GM18517 (cell line): Measurements from ENCODE around the gene LRMDA.

Source experiments
- ATAC-seq: cut with Tn5 transposase; IDR thresholded peaks from one replicate; pipeline ENCODE4 v1.9.1; 2021; ENCODE audit warnings: mild to moderate bottlenecking, moderate library complexity; ENCODE audit not compliant: unreplicated experiment

Gene LRMDA

GRCh38 chr10:75470901-75471300, 39.5 kb downstream of the LRMDA start:
- no peak for ATAC-seq

- no peak for ATAC-seq
Measured at GRCh38 chr10:75472685-75473084, 41.3 kb downstream of the LRMDA start.

GRCh38 chr10:75474106-75474505, 42.7 kb downstream of the LRMDA start:
- no peak for ATAC-seq

- ATAC-seq, result no peak
Measured at GRCh38 chr10:75475460-75476182, 44.2 kb downstream of the LRMDA start.

GRCh38 chr10:75476569-75476968, 45.1 kb downstream of the LRMDA start:
- ATAC-seq, result no peak

- ATAC-seq, result no peak
Measured at GRCh38 chr10:75476985-75477384, 45.6 kb downstream of the LRMDA start.

GRCh38 chr10:75477680-75478079, 46.3 kb downstream of the LRMDA start:
- no peak for ATAC-seq

- ATAC-seq, result no peak
Measured at GRCh38 chr10:75480374-75480773, 49.0 kb downstream of the LRMDA start.

- no peak for ATAC-seq
Measured at GRCh38 chr10:75483188-75483587, 51.8 kb downstream of the LRMDA start.

GRCh38 chr10:75484717-75485116, 53.3 kb downstream of the LRMDA start:
- ATAC-seq, result no peak

- ATAC-seq, result no peak
Measured at GRCh38 chr10:75486591-75486990, 55.2 kb downstream of the LRMDA start.

GRCh38 chr10:75487087-75487754, 55.8 kb downstream of the LRMDA start:
- ATAC-seq, result peak; percentile 72

- no peak for ATAC-seq
Measured at GRCh38 chr10:75487755-75488125, 56.3 kb downstream of the LRMDA start.

GRCh38 chr10:75492173-75492925, 60.9 kb downstream of the LRMDA start:
- no peak for ATAC-seq

GRCh38 chr10:75493464-75493863, 62.0 kb downstream of the LRMDA start:
- no peak for ATAC-seq

GRCh38 chr10:75495434-75496190, 64.2 kb downstream of the LRMDA start:
- no peak for ATAC-seq

GRCh38 chr10:75496191-75496567, 64.8 kb downstream of the LRMDA start:
- ATAC-seq, result no peak

- no peak for ATAC-seq
Measured at GRCh38 chr10:75497997-75498883, 66.8 kb downstream of the LRMDA start.

- ATAC-seq, result no peak
Measured at GRCh38 chr10:75498884-75499350, 67.5 kb downstream of the LRMDA start.

GRCh38 chr10:75499556-75500160, 68.2 kb downstream of the LRMDA start:
- no peak for ATAC-seq
